Measurements from ENCODE around the gene RBM17.
"Not testable (repeated sequence)": the region's sequence is repeated elsewhere in the genome, so short reads cannot be mapped to it uniquely, and the experiment has no call there.

Gene RBM17, protein sequence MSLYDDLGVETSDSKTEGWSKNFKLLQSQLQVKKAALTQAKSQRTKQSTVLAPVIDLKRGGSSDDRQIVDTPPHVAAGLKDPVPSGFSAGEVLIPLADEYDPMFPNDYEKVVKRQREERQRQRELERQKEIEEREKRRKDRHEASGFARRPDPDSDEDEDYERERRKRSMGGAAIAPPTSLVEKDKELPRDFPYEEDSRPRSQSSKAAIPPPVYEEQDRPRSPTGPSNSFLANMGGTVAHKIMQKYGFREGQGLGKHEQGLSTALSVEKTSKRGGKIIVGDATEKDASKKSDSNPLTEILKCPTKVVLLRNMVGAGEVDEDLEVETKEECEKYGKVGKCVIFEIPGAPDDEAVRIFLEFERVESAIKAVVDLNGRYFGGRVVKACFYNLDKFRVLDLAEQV

DNA sequence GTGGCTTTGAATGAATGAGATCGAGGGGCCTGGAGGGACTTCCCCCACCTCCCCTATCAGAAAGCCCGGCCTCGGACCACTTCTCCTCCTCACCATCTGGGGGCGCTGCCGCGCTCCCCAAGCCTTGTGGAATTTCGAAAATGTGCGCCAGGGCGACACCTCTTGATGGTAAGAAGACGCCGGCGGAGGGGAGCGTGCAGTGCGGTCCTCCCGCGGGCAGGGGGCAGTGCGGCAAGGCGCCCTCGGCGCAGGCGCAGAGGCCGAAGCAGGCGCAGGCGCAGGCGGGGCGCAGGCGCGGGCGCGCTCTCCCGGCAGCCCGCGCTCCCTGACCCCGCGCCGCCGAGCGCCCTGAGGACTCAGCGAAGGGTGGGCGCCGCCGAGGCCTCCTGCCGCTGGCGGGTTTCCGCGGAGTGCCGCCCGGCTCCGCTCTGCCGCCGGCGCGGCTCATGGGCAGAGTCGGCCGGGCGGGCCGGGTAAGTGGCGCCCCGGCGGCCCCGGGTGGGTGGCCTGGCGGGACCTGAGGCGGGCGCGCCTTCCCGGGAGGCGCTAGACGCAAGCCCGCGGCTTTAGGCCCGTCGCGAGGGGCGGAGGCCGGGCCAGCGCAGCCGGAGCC is at the start of gene RBM17:
RBM17 (plus strand) TSS at position 314 of the 613 bp plus-strand sequence. CDS start 8,032 bp downstream, outside the sequence.
- Mint-ChIP-seq H3K27ac (peak within 1 kb of the TSS; percentile 82), H3K4me1 (ENCODE audit: low read depth) (peaks cover 56% of the 10 kb centered on the region), H3K36me3 (ENCODE audit: low read depth) (peaks cover 6% of the 10 kb centered on the region), H3K27me3 (ENCODE audit: low read depth) (no peaks in the 10 kb centered on the region), H3K4me3 (peak within 1 kb of the TSS; percentile 95), H3K9me3 (no peaks in the 10 kb centered on the region)

DNA sequence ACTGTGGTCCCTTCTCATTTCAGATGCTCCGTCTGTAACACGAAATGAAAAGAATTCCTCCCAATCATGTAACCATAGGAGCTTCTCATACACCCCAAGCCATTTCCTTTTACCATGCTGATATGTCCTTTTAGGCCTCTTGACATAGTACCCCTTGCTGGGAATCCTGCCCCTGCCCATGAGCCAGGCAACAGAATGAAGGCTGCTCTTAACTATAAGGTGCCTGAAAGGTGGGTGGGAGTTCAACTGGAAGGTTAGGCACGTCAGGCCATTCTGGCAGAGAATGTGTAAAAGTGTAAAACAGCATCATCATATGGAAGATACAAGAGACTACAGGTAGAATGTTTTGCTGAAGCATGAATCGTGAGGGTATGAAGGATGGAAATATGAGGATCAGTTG is 49.1 kb upstream of the RBM17 start:
- H3K36me3 Mint-ChIP-seq (ENCODE audit: low read depth): peaks cover 64% of the 10 kb centered on the region
- H3K4me1 Mint-ChIP-seq (ENCODE audit: low read depth): peaks cover 61% of the 10 kb centered on the region
- H3K27ac Mint-ChIP-seq: no peak overlapping the region
- no peaks in the 10 kb centered on the region for H3K27me3 Mint-ChIP-seq (ENCODE audit: low read depth)
- H3K9me3 Mint-ChIP-seq: peaks cover 5% of the 10 kb centered on the region
- no peak overlapping the region for H3K4me3 Mint-ChIP-seq

DNA sequence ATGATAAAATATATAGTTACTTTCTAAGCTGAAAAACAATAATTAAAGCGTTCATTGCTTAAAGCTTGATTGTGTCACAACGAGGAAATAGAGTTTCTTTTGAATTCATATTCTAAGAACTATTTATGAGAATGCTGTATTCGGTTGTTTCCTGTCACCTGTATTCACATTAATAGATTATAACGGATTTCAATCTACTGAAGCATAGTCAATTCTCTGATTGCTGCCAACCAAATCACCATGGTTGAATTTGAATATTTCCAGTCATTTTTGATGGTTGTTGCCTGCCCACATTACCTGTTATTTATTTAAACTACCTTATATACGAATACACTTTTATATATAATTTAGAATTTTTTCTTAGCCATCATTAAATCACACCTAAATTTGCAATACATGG is 48.6 kb upstream of the RBM17 start:
- Mint-ChIP-seq H3K9me3 (peaks cover 5% of the 10 kb centered on the region), H3K27me3 (ENCODE audit: low read depth) (no peaks in the 10 kb centered on the region), H3K4me1 (ENCODE audit: low read depth) (peaks cover 64% of the 10 kb centered on the region), H3K27ac (no peak overlapping the region), H3K36me3 (ENCODE audit: low read depth) (peaks cover 66% of the 10 kb centered on the region), H3K4me3 (no peak overlapping the region)

DNA sequence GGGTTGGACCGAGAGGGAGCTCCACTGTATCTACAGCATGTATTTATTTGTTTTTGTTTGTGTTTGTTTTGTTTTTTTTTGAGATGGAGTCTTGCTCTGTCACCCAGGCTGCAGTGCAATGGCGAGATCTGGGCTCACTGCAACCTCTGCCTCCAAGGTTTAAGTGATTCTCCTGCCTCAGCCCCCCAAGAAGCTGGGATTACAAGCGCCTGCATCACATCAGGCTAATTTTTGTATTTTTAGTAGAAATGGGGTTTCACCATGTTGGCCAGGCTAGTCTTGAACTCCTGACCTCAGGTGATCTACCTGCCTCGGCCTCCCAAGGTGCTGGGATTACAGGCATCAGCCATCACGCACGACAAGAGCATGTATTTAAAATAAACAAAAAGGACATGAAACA is 45.5 kb upstream of the RBM17 start:
- H3K9me3 Mint-ChIP-seq; H3K27ac Mint-ChIP-seq; H3K27me3 Mint-ChIP-seq (ENCODE audit: low read depth); H3K4me3 Mint-ChIP-seq: not testable (repeated sequence)
- H3K36me3 Mint-ChIP-seq (ENCODE audit: low read depth): peaks cover 60% of the 10 kb centered on the region
- H3K4me1 Mint-ChIP-seq (ENCODE audit: low read depth): peaks cover 69% of the 10 kb centered on the region

DNA sequence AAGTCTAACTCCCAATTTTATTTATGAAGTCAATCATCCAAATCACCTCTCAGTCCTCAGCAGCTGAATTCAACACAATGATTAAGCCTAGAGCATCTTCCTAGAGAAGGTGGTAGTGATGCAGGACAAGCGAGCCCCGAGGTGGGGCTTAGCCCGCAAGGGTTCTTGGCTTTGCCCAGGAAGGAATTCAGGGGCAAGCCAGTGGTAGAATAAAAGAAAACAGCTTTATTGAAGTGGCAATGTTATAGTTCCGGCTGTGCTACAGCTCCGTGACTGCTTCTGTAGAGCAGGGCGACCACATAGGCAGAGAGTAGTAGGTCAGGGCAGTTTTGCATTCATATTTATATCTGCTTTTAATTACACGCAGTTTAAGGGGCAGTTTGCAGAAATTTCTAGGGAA is 44.8 kb upstream of the RBM17 start:
- Mint-ChIP-seq H3K4me3 (peak overlapping the region; percentile 50), H3K27ac (peak overlapping the region; percentile 38), H3K27me3 (ENCODE audit: low read depth) (no peaks in the 10 kb centered on the region), H3K9me3 (peaks cover 4% of the 10 kb centered on the region), H3K36me3 (ENCODE audit: low read depth) (peaks cover 61% of the 10 kb centered on the region), H3K4me1 (ENCODE audit: low read depth) (peaks cover 70% of the 10 kb centered on the region)

DNA sequence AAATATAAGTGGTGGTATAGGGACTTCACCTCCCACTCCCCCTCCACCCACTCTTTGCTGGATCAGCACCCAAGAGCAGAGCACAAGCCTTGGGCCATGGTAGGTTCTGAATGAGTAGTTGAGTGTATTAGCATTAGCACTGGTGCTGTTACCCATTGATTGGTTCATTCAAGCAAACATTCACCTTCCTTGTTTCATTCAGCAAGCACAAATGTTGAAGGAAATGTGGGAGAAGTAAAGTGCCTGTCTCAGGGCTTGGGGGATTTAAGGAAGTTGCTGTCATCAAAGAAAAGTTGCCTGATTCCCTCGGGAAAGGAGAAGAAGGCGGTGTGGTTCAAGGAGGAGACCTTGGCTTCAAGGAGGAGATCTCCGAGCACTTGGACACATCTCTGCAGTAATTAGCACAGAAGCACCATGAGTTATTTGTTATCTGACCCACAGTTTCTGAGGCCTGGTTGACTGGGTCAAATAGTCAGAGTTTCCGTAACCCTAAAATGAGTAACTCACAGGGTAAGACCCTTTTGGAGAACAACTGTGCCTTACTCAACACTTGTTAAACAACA is 44.0 kb upstream of the RBM17 start:
- Mint-ChIP-seq H3K27me3 (ENCODE audit: low read depth) (no peaks in the 10 kb centered on the region), H3K4me3 (peak overlapping the region; percentile 71), H3K36me3 (ENCODE audit: low read depth) (peaks cover 58% of the 10 kb centered on the region), H3K9me3 (no peaks in the 10 kb centered on the region), H3K27ac (peak overlapping the region; percentile 81), H3K4me1 (ENCODE audit: low read depth) (peaks cover 69% of the 10 kb centered on the region)

DNA sequence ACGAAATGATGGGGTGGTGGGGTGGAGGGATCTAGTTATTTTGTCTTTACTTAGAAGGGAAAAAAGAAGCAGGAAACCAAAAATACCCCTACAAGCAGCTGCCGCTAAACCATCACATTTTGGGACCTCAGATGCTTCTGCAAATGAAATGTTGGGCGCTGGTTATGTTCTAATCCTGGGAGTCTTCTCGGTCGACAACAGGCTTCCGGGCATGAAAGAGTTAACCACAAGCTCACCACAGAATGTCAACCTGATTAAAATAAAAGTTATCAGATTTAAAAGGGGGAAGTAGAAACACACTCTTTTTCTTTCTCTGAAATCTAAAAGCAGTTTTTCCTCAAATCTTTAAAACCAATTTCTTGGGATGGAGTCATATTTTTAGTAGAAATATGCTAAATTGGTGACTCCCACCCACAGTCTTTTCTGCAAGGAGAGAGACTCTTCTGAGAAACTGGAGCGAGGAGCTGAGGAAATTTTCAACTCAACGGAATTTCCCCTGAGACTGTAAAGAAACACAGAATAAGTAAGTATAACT is 43.5 kb upstream of the RBM17 start:
- Mint-ChIP-seq H3K9me3 (no peaks in the 10 kb centered on the region), H3K27me3 (ENCODE audit: low read depth) (no peaks in the 10 kb centered on the region), H3K36me3 (ENCODE audit: low read depth) (peaks cover 57% of the 10 kb centered on the region), H3K4me3 (peak overlapping the region; percentile 71), H3K4me1 (ENCODE audit: low read depth) (peaks cover 74% of the 10 kb centered on the region), H3K27ac (peak overlapping the region; percentile 81)

DNA sequence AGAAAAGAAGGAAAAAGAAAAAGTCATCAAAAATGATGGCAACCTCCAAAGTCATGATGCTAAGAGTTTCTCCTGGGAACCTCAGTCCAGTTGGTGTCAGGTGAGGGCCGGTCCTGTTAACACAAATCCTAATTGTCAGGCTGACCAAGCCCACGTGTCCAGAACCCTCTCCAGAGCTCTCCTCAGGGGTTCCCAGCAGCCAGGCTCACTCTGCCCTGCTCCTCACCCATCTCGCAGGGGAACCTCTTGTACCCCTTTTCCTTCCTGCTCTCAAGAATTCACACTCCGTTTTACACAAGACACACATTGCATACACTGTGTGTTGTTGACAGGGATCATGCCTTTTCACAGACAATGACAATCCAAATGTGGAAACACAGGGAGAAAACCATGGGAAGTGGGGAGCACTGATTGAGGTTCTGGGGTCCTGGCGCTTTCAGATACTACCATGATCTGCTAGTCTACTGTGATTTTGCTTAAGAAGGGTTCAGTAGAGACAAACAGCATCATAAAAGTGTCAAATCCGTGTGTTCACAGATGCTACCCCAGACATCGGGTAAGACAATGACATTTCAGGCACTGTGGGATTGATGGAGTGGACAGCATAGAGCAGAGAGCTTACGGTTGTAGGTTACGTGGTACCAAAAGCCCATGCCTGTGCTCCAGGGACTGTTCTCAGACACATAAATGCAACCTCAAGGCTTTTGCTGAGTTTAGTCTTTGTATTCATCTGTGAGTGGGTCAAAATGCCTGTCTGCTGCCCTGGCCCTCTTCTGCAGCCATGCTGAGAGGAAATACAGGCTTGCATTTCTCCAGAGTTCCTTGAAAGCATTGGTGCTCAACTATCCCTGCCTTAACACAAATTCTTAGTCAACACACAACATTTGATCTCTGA is 42.7 kb upstream of the RBM17 start:
- peak overlapping the region; percentile 71 for H3K4me3 Mint-ChIP-seq
- H3K36me3 Mint-ChIP-seq (ENCODE audit: low read depth): peaks cover 59% of the 10 kb centered on the region
- H3K4me1 Mint-ChIP-seq (ENCODE audit: low read depth): peaks cover 79% of the 10 kb centered on the region
- no peaks in the 10 kb centered on the region for H3K9me3 Mint-ChIP-seq
- peaks cover 3% of the 10 kb centered on the region for H3K27me3 Mint-ChIP-seq (ENCODE audit: low read depth)
- H3K27ac Mint-ChIP-seq: peak overlapping the region; percentile 81

DNA sequence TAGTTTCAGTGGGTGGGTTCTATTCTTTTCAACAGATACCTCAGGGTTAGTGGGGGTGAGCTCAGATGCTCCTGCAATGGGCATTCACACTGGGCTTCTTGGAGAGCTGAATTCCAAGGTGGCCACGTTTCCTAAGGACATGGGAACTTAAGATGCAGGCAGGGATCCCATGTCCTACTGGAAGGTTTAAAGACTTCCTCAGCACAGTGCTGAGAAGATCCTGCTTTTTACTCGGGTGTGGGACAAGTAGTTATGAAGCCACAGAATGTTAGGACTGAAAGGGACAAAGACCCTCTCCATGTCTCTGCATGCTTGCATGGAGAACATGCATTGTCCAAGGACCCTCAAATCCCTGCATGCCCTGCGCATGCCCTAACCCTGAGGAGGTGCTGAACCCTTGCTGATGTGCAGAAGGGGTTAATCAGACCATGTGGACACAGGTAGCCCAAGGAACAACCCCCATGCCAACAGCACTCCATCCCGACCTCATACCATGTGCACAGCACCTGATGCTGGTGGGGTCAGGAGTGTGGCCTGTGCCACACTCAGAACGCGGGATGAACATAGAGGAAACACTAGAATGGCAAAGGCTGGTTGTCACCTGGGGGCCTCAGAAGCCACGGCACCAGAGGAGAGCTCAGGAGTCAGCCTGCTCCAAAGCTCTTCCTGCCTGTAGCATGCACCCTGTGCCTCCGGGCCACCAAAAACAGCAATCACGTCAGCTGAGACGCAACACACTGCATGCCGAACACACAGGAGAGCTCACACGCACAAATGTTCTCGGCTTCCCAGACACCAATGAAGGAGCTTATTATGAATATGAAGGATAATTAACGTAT is 41.8 kb upstream of the RBM17 start:
- peaks cover 56% of the 10 kb centered on the region for H3K36me3 Mint-ChIP-seq (ENCODE audit: low read depth)
- H3K9me3 Mint-ChIP-seq: no peaks in the 10 kb centered on the region
- H3K4me3 Mint-ChIP-seq: peak overlapping the region; percentile 71
- H3K4me1 Mint-ChIP-seq (ENCODE audit: low read depth): peaks cover 80% of the 10 kb centered on the region
- H3K27me3 Mint-ChIP-seq (ENCODE audit: low read depth): peaks cover 4% of the 10 kb centered on the region
- peak overlapping the region; percentile 60 for H3K27ac Mint-ChIP-seq

DNA sequence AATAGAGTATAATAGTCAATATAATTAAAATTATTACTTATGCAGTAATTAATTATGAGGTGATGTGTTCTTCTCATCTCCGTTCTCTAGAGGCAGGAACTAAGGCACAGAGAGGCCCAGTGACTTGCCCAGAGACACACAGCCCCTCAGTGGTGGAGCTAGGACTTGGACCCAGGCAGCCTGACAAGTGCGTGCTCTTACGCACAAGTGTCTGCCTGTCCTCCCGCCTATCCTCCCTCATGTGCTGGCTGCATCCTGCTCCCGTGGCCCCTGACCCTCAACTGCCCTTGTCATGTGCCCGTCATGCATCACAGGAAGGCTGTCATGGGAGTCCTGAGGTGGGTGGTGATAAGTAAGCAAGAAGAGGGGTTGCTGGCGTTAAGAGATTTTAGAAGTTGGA is 41.0 kb upstream of the RBM17 start:
- H3K9me3 Mint-ChIP-seq: no peaks in the 10 kb centered on the region
- H3K4me1 Mint-ChIP-seq (ENCODE audit: low read depth): peaks cover 85% of the 10 kb centered on the region
- H3K27me3 Mint-ChIP-seq (ENCODE audit: low read depth): peaks cover 4% of the 10 kb centered on the region
- H3K27ac Mint-ChIP-seq: peak overlapping the region; percentile 23
- H3K36me3 Mint-ChIP-seq (ENCODE audit: low read depth): peaks cover 59% of the 10 kb centered on the region
- H3K4me3 Mint-ChIP-seq: peak overlapping the region; percentile 8

DNA sequence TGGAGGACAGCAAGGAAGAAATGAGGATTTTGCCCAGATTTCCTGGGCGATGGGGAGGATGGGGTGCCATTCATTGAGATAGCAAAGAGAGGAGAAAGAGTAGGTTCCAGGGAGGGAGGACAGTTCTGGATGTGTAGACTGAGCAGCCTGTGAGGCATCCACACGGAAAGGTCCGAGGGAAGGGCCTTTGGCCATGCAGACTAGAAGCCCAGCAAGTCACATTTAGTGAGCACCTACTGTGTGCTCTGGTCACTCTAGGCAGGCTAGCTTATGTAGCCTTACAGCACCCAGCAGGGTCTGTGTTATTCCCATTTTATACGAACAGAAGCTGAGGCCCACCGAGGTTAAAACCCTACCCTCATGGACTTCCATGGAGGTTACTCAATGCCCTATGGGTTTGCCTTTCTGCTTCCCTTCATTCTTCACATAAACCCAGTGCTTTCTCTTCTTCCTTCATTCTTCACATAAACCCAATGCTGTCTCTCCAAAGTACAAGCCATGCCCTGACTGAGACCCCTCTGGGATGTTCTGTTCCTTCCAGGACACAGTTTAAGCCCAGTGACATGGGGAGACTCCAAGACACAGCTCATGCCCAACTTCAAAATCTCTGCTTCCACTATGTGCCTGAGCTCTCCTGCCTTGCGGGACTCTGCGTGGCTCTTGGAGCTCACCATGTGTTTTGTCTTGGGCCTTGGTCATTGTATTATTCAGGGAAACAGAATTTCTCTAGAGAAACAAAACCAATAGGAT is 40.4 kb upstream of the RBM17 start:
- Mint-ChIP-seq H3K36me3 (ENCODE audit: low read depth) (peaks cover 59% of the 10 kb centered on the region), H3K4me3 (peak overlapping the region; percentile 8), H3K9me3 (no peaks in the 10 kb centered on the region), H3K27ac (peak overlapping the region; percentile 26), H3K27me3 (ENCODE audit: low read depth) (peaks cover 4% of the 10 kb centered on the region), H3K4me1 (ENCODE audit: low read depth) (peaks cover 85% of the 10 kb centered on the region)

DNA sequence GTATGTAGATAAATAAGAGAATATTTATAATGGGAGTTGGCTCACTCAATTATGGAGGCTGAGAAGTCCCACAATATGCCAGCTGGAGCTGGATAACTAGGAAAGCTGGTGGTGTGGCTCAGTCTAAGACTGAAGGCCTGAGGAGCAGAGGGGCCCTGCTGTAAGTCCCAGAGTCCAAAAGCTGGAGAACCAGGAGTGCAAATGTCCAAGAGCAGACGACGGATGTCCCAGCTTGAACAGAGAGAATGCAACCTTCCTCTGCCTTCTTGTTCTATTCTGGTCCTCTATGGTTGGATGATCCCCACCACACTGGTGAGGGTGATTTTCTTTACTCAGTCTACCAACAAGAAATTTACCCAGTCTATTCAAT is 39.8 kb upstream of the RBM17 start:
- H3K4me1 Mint-ChIP-seq (ENCODE audit: low read depth): peaks cover 88% of the 10 kb centered on the region

More for the DNA sequence above, 39.8 kb upstream of the RBM17 start:
- Mint-ChIP-seq H3K27ac (peak overlapping the region; percentile 26), H3K9me3 (no peaks in the 10 kb centered on the region), H3K36me3 (ENCODE audit: low read depth) (peaks cover 62% of the 10 kb centered on the region), H3K4me3 (no peak overlapping the region), H3K27me3 (ENCODE audit: low read depth) (peaks cover 4% of the 10 kb centered on the region)

Data from T-helper 1 cell treated with Interleukin-12 subunit alpha and Interleukin-12 subunit beta and Interleukin-4 antibody, amounts not matched to agents 30 μg/mL and 1 μg/mL, for 36 hours (primary cell).